ENCODE data around the gene CHAF1A. TPM values are rescaled to one million over a fixed set of nuclear protein-coding genes. Genes with fewer than 3 reads are reported as not detected.

The CHAF1A gene
- total and polyA plus RNA-seq, 4 donors: 5.2 to 9.3 (median 6.7) TPM

DNA sequence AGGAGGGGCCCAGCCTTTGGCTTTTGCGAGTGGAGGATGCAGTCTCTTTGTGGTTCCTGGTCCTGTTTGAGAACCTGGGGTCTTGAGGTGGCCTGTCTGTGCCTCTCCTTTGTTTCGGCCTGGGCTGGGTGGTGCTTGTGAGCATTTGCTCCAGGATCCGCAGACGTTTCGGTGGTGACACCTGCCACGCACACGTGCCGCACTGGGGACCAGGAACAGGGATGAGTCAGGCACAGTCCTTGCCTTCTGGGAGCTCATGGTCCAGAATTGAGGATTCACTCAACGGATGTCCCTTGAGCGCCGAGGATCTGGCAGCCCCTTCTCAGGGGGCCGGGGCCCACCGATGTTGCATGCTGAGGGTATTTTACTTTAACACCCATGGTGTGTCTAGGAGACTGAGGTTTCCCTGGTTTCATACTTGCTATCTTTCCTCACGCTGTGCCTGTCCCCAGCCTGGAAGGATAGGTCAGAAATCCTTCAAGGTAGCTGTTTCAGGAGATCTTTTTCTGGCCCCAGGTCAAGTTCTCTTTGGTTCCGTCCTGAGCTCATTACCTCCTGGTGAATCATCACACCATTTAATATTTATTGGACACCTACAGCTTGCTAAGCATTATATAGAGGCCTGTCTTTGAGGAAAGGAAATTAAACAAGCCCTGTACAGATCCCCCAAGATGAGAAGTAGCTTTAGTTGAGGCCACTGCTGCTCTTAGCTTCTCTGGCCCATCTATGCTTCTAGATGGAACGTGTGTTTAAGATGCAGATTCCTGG lies 74.8 kb downstream of the CHAF1A start:
- Histone ChIP-seq H3K27me3 (ENCODE audit: control insufficient read depth in 1 of 2, insufficient read depth in 2 of 2, low read length in 1 of 2) (no peaks in the 10 kb centered on the region), H3K27ac (ENCODE audit: low read depth in 1 of 2, low read length in 2 of 2) (no peak overlapping the region), H3K9me3 (ENCODE audit: control insufficient read depth, low read length) (no peaks in the 10 kb centered on the region), H3K4me1 (ENCODE audit: control insufficient read depth in 1 of 2, insufficient read depth in 2 of 2, low read length in 2 of 2) (peaks cover 0 to 2% of the 10 kb centered on the region in 2 donors), H3K4me3 (ENCODE audit: low read length in 2 of 2) (no peak overlapping the region), H3K36me3 (ENCODE audit: control insufficient read depth in 1 of 2, insufficient read depth in 2 of 2, low read length in 1 of 2) (peaks cover 0 to 2% of the 10 kb centered on the region in 2 donors)
- no peak for ATAC-seq (ENCODE audit: low FRiP score)
- intact Hi-C loops (cut with DNase I): no loop called here
- WGBS, 2 donors: 82 to 84% methylated on average over 16 of the region's 16 CpGs
- DNase-seq: no peak

DNA sequence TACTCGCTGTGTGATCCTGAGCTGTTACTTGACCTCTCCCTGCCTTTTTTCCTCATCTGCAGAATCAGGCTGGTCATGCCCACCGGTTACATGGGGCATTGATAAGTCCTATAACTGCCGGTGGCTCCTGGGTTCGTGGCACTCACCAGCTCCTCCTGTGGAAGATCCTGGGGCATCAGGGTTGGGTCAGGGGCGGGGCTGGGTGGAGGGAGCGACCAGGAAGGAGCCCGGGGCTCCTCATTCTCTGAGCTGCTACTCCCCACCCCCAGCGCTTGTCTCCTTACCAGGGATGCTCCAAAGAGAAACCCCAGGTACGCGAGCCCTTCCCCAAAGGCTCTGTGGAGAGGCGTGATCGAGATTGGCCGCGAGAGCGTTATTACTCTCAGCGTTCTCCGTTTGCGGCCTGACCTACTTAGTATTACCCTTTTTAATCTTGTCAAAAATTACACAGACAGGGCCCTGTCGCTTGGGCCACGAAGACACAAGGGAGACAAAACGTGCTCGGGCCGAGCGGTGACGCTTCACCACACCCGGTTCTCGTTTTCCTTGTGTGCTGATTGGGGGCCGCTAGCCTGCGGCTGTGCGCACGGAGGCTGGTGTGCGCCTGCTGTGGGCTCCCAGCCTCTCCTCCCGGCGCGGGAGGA lies 80.4 kb downstream of the CHAF1A start:
- Histone ChIP-seq H3K27ac (ENCODE audit: low read depth in 1 of 2, low read length in 2 of 2) (no peak overlapping the region), H3K4me1 (ENCODE audit: control insufficient read depth in 1 of 2, insufficient read depth in 2 of 2, low read length in 2 of 2) (no peaks in the 10 kb centered on the region), H3K4me3 (ENCODE audit: low read length in 2 of 2) (no peak overlapping the region), H3K9me3 (ENCODE audit: control insufficient read depth, low read length) (no peaks in the 10 kb centered on the region), H3K27me3 (ENCODE audit: control insufficient read depth in 1 of 2, insufficient read depth in 2 of 2, low read length in 1 of 2) (no peaks in the 10 kb centered on the region), H3K36me3 (ENCODE audit: control insufficient read depth in 1 of 2, insufficient read depth in 2 of 2, low read length in 1 of 2) (no peaks in the 10 kb centered on the region)
- ATAC-seq (ENCODE audit: low FRiP score) (no peak), DNase-seq (no peak)
- 92 to 94% methylated on average over 35 of the region's 35 CpGs for WGBS, 2 donors
- intact Hi-C loops (cut with DNase I): no loop called here

DNA sequence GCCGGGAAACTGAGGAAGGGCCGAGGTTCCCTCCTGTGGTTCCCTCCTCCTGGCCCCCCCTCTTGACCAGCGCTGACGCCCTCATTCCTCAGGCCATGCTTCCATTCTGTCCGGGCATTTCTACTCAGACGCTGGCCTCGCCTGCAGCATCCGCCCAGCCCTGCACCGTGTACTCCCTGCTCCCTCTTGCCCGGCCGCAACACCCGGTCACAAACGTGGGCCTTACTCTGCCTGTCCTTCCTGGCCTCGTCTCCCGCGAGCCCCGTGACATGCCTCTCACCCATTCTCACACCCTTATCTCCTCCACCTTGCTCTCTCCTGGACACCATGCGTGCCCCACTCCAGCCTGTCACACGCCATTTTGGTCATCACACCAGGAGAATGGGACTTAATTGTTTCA lies 80.9 kb downstream of the CHAF1A start:
- no peak for DNase-seq
- no peaks in the 10 kb centered on the region for H3K9me3 ChIP-seq (ENCODE audit: control insufficient read depth, low read length)
- no peaks in the 10 kb centered on the region for H3K36me3 ChIP-seq (ENCODE audit: control insufficient read depth in 1 of 2, insufficient read depth in 2 of 2, low read length in 1 of 2)
- intact Hi-C loops (cut with DNase I): no loop called here
- H3K27ac ChIP-seq (ENCODE audit: low read depth in 1 of 2, low read length in 2 of 2): no peak overlapping the region
- 88% methylated on average over 19 of the region's 19 CpGs for WGBS, 2 donors
- ATAC-seq (ENCODE audit: low FRiP score): no peak
- H3K4me3 ChIP-seq (ENCODE audit: low read length in 2 of 2): no peak overlapping the region
- no peaks in the 10 kb centered on the region for H3K4me1 ChIP-seq (ENCODE audit: control insufficient read depth in 1 of 2, insufficient read depth in 2 of 2, low read length in 2 of 2)
- no peaks in the 10 kb centered on the region for H3K27me3 ChIP-seq (ENCODE audit: control insufficient read depth in 1 of 2, insufficient read depth in 2 of 2, low read length in 1 of 2)

DNA sequence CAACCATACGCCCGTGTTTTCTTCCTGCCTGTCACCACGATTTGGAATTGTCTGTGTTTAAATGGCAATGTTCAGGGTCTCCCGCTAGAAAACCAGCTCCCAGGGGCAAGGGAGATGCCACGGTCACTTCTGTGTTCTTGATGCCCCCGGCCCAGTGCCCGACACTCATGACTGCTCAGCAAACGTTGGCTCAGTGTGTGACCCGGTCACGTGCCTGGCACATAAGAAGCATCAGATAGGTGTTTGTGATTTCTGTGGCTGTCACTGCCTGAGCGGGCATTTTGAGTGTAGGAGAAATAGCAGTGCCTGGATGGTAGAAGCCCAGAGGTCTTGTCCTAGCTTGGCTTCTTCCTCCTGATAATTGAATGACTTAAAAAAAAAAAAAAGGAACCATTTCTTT lies 85.1 kb downstream of the CHAF1A start:
- Histone ChIP-seq H3K27ac (ENCODE audit: low read depth in 1 of 2, low read length in 2 of 2) (no peak overlapping the region), H3K36me3 (ENCODE audit: control insufficient read depth in 1 of 2, insufficient read depth in 2 of 2, low read length in 1 of 2) (no peaks in the 10 kb centered on the region), H3K9me3 (ENCODE audit: control insufficient read depth, low read length) (no peaks in the 10 kb centered on the region), H3K27me3 (ENCODE audit: control insufficient read depth in 1 of 2, insufficient read depth in 2 of 2, low read length in 1 of 2) (no peaks in the 10 kb centered on the region), H3K4me1 (ENCODE audit: control insufficient read depth in 1 of 2, insufficient read depth in 2 of 2, low read length in 2 of 2) (no peaks in the 10 kb centered on the region), H3K4me3 (ENCODE audit: low read length in 2 of 2) (no peak overlapping the region)
- intact Hi-C loops (cut with DNase I): no loop called here
- no peak for DNase-seq
- ATAC-seq (ENCODE audit: low FRiP score): no peak
- WGBS, 2 donors: 84 to 85% methylated on average over 11 of the region's 11 CpGs

DNA sequence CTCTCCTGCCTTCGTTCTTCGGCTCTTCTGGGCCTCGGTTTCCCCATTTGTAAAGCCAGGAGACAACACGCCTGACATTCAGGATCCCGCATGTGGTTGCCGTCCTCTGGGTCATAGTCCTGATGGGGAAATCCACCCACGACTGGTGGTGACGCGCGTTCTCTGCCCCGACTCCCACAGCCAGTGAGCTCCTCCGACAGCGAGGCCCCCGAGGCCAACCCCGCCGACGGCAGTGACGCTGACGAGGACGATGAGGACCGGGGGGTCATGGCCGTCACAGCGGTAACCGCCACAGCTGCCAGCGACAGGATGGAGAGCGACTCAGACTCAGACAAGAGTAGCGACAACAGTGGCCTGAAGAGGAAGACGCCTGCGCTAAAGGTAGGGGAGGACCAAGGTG lies 86.1 kb downstream of the CHAF1A start:
- 94 to 95% methylated on average over 29 of the region's 29 CpGs for WGBS, 2 donors
- H3K4me1 ChIP-seq (ENCODE audit: control insufficient read depth in 1 of 2, insufficient read depth in 2 of 2, low read length in 2 of 2): no peaks in the 10 kb centered on the region
- no peaks in the 10 kb centered on the region for H3K9me3 ChIP-seq (ENCODE audit: control insufficient read depth, low read length)
- H3K4me3 ChIP-seq (ENCODE audit: low read length in 2 of 2): no peak overlapping the region
- no peak for DNase-seq
- H3K36me3 ChIP-seq (ENCODE audit: control insufficient read depth in 1 of 2, insufficient read depth in 2 of 2, low read length in 1 of 2): no peaks in the 10 kb centered on the region
- H3K27ac ChIP-seq (ENCODE audit: low read depth in 1 of 2, low read length in 2 of 2): no peak overlapping the region
- no peaks in the 10 kb centered on the region for H3K27me3 ChIP-seq (ENCODE audit: control insufficient read depth in 1 of 2, insufficient read depth in 2 of 2, low read length in 1 of 2)
- intact Hi-C loops (cut with DNase I): no loop called here
- no peak for ATAC-seq (ENCODE audit: low FRiP score)

DNA sequence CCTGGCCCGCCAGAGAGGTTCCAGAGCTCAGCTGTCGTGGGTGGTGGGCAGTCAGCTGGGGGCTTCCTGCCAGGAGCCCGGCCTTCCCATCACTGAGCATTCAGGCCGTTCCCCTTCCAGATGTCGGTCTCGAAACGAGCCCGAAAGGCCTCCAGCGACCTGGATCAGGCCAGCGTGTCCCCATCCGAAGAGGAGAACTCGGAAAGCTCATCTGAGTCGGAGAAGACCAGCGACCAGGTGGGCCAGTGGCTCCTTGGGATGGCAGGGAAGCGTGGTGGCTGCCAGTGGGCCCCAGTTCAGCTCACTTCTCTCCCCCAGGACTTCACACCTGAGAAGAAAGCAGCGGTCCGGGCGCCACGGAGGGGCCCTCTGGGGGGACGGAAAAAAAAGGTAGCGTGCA lies 89.0 kb downstream of the CHAF1A start:
- no peaks in the 10 kb centered on the region for H3K27me3 ChIP-seq (ENCODE audit: control insufficient read depth in 1 of 2, insufficient read depth in 2 of 2, low read length in 1 of 2)
- no peaks in the 10 kb centered on the region for H3K4me1 ChIP-seq (ENCODE audit: control insufficient read depth in 1 of 2, insufficient read depth in 2 of 2, low read length in 2 of 2)
- peaks cover 0 to 2% of the 10 kb centered on the region in 2 donors for H3K36me3 ChIP-seq (ENCODE audit: control insufficient read depth in 1 of 2, insufficient read depth in 2 of 2, low read length in 1 of 2)
- 96 to 97% methylated on average over 20 to 21 of the region's 21 CpGs for WGBS, 2 donors
- H3K27ac ChIP-seq (ENCODE audit: low read depth in 1 of 2, low read length in 2 of 2): no peak overlapping the region
- H3K4me3 ChIP-seq (ENCODE audit: low read length in 2 of 2): no peak overlapping the region
- no peaks in the 10 kb centered on the region for H3K9me3 ChIP-seq (ENCODE audit: control insufficient read depth, low read length)
- DNase-seq (no peak), ATAC-seq (ENCODE audit: low FRiP score) (no peak)
- intact Hi-C loops (cut with DNase I): no loop called here

DNA sequence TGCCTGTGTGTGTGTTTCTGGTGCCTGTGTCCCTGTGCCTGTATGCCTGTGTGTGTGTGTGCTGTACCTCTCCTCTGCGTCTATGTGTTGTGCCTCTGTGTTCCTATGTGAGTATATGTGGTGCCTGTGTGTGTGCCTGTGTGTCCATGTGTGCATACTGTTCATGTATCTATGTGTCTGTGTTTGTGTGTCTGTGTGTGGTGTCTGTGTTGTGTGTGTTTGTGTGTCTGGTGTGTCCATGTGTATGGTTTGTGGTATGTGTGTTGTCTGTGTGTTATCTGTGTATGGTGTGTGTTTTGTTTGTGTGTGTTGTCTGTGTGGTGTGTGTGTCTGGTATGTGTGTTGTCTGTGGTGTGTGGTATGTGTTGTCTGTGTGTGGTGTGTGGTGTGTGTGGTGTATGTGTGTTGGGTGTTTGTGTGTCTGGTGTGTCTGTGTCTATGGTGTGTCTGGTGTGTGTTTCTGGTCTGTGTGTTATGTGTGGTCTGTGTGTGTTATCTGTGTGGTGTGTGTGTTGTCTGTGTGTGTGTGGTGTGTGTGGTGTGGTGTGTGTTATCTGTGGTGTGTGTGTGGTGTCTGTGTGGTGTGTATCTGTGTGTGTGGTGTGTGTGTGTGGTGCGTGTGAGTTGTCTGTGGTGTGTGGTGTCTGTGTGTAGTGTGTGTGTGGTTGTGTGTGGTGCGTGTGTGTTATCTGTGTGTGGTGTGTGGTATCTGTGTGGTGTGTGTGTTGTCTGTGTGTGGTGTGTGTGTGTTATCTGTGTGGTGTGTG lies 90.1 kb downstream of the CHAF1A start:
- ATAC-seq (ENCODE audit: low FRiP score) (no peak), DNase-seq (no peak)
- Histone ChIP-seq H3K27me3 (ENCODE audit: control insufficient read depth in 1 of 2, insufficient read depth in 2 of 2, low read length in 1 of 2) (no peaks in the 10 kb centered on the region), H3K4me1 (ENCODE audit: control insufficient read depth in 1 of 2, insufficient read depth in 2 of 2, low read length in 2 of 2) (no peaks in the 10 kb centered on the region), H3K27ac (ENCODE audit: low read depth in 1 of 2, low read length in 2 of 2) (no peak overlapping the region), H3K9me3 (ENCODE audit: control insufficient read depth, low read length) (no peaks in the 10 kb centered on the region), H3K36me3 (ENCODE audit: control insufficient read depth in 1 of 2, insufficient read depth in 2 of 2, low read length in 1 of 2) (peaks cover 0 to 2% of the 10 kb centered on the region in 2 donors), H3K4me3 (ENCODE audit: low read length in 2 of 2) (no peak overlapping the region)
- intact Hi-C loops (cut with DNase I): no loop called here
- 92 to 98% methylated on average over 3 of the region's 3 CpGs for WGBS, 2 donors

All from aorta (tissue), 5 donors.